ENCODE measurements around the gene CD47. TPM values are rescaled to one million over a fixed set of nuclear protein-coding genes. Genes with fewer than 3 reads are reported as not detected.

CD47 gene
- total RNA-seq, 1 experiment from 2014 or later: 42.5 TPM

GRCh38 chr3:108012304-108012703 lies 78.5 kb downstream of the CD47 start:
- Histone ChIP-seq H3K9me3 (ENCODE audit: control insufficient read depth in 1 of 2, insufficient read depth in 1 of 2, low read depth in 1 of 2, low read length in 2 of 2) (no peaks in the 10 kb centered on the region), H3K9me2 (ENCODE audit: insufficient read depth) (no peaks in the 10 kb centered on the region), H3K27me3 (ENCODE audit: insufficient read depth, low read length) (no peaks in the 10 kb centered on the region), H3K27ac (ENCODE audit: low read depth, low read length) (no peak overlapping the region), H3K79me2 (ENCODE audit: insufficient read depth, low read length) (no peaks in the 10 kb centered on the region), H3K9ac (ENCODE audit: low read length) (no peak overlapping the region), H3K4me2 (ENCODE audit: low read length) (no peak overlapping the region), H3K4me3 (replicated peaks in 1 of 2; ENCODE audit: low read depth in 1 of 2, low read length in 2 of 2) (no peak overlapping the region), H3K36me3 (ENCODE audit: control insufficient read depth in 1 of 2, insufficient read depth in 2 of 2, low read length in 2 of 2) (no peaks in the 10 kb centered on the region), H3K4me1 (ENCODE audit: control insufficient read depth in 1 of 2, insufficient read depth in 2 of 2, low read length in 2 of 2) (no peaks in the 10 kb centered on the region), H4K20me1 (ENCODE audit: insufficient read depth) (no peaks in the 10 kb centered on the region), H2AFZ (ENCODE audit: low read depth, low read length, poor library complexity, severe bottlenecking) (no peak overlapping the region)
- no peak for TF ChIP-seq RAD21 (IDR thresholded peaks at IDR 0.05; ENCODE audit: low read depth)
- no peak for TF ChIP-seq YY1 (IDR thresholded peaks at IDR 0.05; ENCODE audit: extremely low read depth, insufficient replicate concordance, low read depth, low read length)
- no peak for TF ChIP-seq SIN3A (IDR thresholded peaks at IDR 0.05; ENCODE audit: low read depth)
- no peak for TF ChIP-seq SP1 (IDR thresholded peaks at IDR 0.05; ENCODE audit: low read depth)
- TF ChIP-seq, protein P1, sequence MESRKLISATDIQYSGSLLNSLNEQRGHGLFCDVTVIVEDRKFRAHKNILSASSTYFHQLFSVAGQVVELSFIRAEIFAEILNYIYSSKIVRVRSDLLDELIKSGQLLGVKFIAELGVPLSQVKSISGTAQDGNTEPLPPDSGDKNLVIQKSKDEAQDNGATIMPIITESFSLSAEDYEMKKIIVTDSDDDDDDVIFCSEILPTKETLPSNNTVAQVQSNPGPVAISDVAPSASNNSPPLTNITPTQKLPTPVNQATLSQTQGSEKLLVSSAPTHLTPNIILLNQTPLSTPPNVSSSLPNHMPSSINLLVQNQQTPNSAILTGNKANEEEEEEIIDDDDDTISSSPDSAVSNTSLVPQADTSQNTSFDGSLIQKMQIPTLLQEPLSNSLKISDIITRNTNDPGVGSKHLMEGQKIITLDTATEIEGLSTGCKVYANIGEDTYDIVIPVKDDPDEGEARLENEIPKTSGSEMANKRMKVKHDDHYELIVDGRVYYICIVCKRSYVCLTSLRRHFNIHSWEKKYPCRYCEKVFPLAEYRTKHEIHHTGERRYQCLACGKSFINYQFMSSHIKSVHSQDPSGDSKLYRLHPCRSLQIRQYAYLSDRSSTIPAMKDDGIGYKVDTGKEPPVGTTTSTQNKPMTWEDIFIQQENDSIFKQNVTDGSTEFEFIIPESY (IDR thresholded peaks at IDR 0.05; ENCODE audit: extremely low read depth, insufficient replicate concordance, low read length): no peak
- no peak for TF ChIP-seq FOSL1 (IDR thresholded peaks at IDR 0.05; ENCODE audit: low read depth)
- no peak for TF ChIP-seq POLR2AphosphoS5 (IDR thresholded peaks at IDR 0.05; ENCODE audit: low read depth, low read length)
- no peak for TF ChIP-seq JUND (IDR thresholded peaks at IDR 0.05)
- TF ChIP-seq CBX3 (IDR thresholded peaks at IDR 0.05; ENCODE audit: low read depth): no peak
- no peak for TF ChIP-seq ELF1 (IDR thresholded peaks at IDR 0.05; ENCODE audit: borderline replicate concordance, low read depth)
- TF ChIP-seq TCF7L2 (IDR thresholded peaks at IDR 0.05; ENCODE audit: borderline replicate concordance, extremely low read depth, insufficient read depth, insufficient read length): no peak
- no peak for TF ChIP-seq EGR1 (IDR thresholded peaks at IDR 0.05; ENCODE audit: low read depth)
- CTCF ChIA-PET: no interaction called here
- ATAC-seq (no peak), DNase-seq (ENCODE audit: low read depth, low spot score) (no peak)
- RAD21 ChIA-PET (ENCODE audit: low non-redundant PET in 1 of 2, low total read pairs in 2 of 2, uncharacterized antibody in 2 of 2, unreplicated experiment in 2 of 2): no interaction called here
- POLR2A ChIA-PET: no interaction called here
- intact Hi-C loops (cut with micrococcal nuclease): no loop called here
- no TSS peak for BruUV-seq (replicated peaks)
